ENCODE measurements around the gene LTN1. TPM values are rescaled to one million over a fixed set of nuclear protein-coding genes. Genes with fewer than 3 reads are reported as not detected.

The LTN1 gene
- total RNA-seq, 2 experiments from 2014 or later: 26.7 to 29.1 TPM

DNA sequence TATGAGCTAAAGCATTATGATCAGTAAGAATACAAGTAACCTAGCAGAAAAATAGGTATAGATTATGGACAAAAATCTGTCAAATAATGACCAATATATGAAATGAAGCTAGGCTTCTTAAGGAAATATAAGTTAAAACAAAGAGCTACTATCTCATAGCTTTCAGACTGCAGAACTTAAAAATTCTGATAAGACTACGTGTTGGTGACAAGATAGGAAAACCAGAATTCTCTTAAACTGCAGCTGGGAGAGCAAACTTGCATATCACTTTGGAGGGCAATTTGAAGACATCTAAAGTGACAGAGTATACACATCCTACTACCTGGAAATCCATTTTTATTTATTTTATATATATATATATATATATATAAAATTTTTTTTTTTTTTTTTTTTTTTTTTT, 65.5 kb downstream of the LTN1 start:
- ChIA-PET CTCF (interaction anchor here (0.8 to 1.1 kb wide), 2 partner anchors 181 to 182 kb away, joined by 4 read pairs; no protein-coding TSS in a partner anchor), POLR2A (no interaction called here)
- H3K27me3 Mint-ChIP-seq: no peaks in the 10 kb centered on the region
- no peak for DNase-seq
- intact Hi-C loops (cut with micrococcal nuclease): no loop called here
- H3K4me3 Mint-ChIP-seq: no peak overlapping the region
- no peaks in the 10 kb centered on the region for H3K4me1 Mint-ChIP-seq (ENCODE audit: low read depth)
- no peaks in the 10 kb centered on the region for H3K9me3 Mint-ChIP-seq
- peaks cover 27% of the 10 kb centered on the region for H3K36me3 Mint-ChIP-seq
- H3K27ac Mint-ChIP-seq: no peak overlapping the region

DNA sequence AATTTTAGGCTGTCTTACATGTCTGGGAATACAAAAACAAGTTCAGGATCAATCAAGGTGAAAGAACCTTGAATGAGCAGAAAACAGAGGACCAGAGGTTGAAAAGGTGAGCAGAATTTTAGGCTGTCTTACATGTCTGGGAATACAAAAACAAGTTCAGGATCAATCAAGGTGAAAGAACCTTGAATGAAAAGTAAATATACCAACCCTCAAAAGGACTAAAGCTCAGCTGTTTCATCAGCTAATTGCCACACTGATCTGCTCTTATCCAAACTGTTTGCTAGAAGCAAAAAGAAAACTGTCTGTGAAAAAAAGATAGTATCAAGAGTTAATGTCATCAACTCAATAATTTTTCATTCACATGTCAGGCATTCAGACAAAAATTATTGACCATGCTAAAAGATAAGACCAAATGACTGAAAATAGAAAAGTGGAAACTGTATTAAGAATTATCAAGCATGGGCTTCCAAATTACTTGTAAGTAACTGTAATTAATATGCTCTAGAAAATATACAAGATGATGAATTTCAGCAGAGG, 69.2 kb downstream of the LTN1 start:
- no peak for DNase-seq
- no peaks in the 10 kb centered on the region for H3K27me3 Mint-ChIP-seq
- no peaks in the 10 kb centered on the region for H3K9me3 Mint-ChIP-seq
- H3K4me3 Mint-ChIP-seq: no peak overlapping the region
- no peak overlapping the region for H3K27ac Mint-ChIP-seq
- no peaks in the 10 kb centered on the region for H3K4me1 Mint-ChIP-seq (ENCODE audit: low read depth)
- intact Hi-C loops (cut with micrococcal nuclease): no loop called here
- CTCF ChIA-PET: interaction anchor here (1.2 to 1.5 kb wide), 3 partner anchors 9 to 178 kb away, joined by 3 to 5 read pairs (median 3); no protein-coding TSS in a partner anchor
- peaks cover 19% of the 10 kb centered on the region for H3K36me3 Mint-ChIP-seq
- POLR2A ChIA-PET: no interaction called here

DNA sequence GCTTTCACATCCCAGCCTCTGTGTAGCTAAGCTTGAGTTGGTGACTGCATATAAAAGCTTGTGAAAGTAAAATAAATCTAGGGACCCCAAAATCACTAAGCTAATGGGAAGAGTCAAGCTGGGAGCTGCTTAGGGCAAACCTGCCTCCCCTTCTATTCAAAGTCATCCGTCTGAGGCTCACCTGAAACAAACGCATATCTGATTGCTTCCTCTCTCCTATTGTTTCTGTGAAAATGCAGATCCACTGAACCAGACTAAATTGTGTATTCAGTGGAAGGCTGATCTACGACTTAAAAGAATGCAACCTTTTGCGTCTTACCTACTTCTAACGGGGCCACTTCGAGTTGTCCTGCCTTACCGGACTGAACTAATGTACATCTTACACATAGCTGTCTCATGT, 70.3 kb downstream of the LTN1 start:
- intact Hi-C loops (cut with micrococcal nuclease): no loop called here
- CTCF ChIA-PET: interaction anchor here (1.4 to 1.5 kb wide), 2 partner anchors 14 to 177 kb away, joined by 3 to 5 read pairs; no protein-coding TSS in a partner anchor
- POLR2A ChIA-PET: no interaction called here

DNA sequence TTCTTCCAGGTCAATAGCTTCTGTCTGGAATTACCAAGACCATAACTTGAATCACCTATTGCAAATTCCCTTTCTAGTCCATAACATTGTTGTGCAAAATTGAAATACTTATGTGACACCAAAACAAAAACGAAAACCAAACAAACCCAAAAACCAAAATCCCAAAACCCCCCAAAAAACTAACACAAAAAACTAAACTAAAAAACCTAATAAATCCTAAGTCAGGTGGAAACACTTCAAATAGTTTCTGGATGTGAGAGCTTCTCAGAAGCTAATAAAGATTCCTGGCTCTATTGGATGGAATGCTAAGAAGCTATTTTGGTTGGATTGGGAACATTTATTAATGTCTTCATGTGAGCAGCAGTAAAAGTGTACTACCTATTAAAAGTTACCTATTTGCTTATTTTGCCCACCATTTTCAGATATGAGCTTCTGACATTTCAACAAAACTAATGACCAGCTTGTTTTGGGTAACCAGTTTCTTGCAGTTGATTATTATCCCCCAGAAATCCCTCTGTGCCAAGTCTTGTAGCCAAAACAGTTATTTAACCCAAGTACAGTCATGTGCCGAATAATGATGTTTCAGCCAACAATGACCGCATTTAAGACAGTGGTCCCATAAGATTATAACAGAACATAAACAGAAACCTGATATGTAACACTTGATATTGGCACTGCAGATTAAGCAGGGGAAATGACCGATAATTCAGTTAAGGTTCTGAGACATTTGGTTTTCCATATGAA, 76.4 kb downstream of the LTN1 start:
- intact Hi-C loops (cut with micrococcal nuclease): no loop called here
- Mint-ChIP-seq H3K27me3 (no peaks in the 10 kb centered on the region), H3K27ac (no peak overlapping the region), H3K36me3 (no peaks in the 10 kb centered on the region), H3K4me3 (no peak overlapping the region), H3K4me1 (ENCODE audit: low read depth) (no peaks in the 10 kb centered on the region), H3K9me3 (no peaks in the 10 kb centered on the region)
- no peak for DNase-seq
- POLR2A ChIA-PET: no interaction called here
- CTCF ChIA-PET: no interaction called here

More for the DNA sequence above, 70.3 kb downstream of the LTN1 start:
- Mint-ChIP-seq H3K4me3 (no peak overlapping the region), H3K27ac (no peak overlapping the region), H3K9me3 (no peaks in the 10 kb centered on the region), H3K4me1 (ENCODE audit: low read depth) (no peaks in the 10 kb centered on the region), H3K27me3 (no peaks in the 10 kb centered on the region), H3K36me3 (peaks cover 15% of the 10 kb centered on the region)
- DNase-seq: no peak

DNA sequence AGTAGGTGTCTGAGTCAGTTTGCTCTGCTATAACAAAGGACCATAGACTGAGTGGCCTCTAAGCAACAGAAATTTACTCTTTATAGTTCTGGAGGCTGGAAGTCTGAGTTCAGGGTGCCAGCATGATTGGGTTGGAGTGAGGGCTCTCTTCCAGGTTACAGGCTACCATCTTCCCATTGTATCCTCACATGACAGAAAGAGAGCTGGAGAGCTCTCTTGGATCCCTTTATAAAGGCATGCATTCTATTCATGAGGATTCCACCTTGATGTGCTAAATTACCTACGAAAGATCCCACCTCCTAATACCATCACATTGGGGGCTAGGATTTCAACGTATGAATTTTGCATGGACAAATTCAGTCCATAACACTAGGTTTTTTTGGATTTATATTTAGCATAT, 79.6 kb downstream of the LTN1 start:
- intact Hi-C loops (cut with micrococcal nuclease): no loop called here
- CTCF ChIA-PET: interaction anchor here (1.0 kb wide), 1 partner anchor 27 kb away, joined by 3 read pairs; no protein-coding TSS in a partner anchor
- no peak for DNase-seq

DNA sequence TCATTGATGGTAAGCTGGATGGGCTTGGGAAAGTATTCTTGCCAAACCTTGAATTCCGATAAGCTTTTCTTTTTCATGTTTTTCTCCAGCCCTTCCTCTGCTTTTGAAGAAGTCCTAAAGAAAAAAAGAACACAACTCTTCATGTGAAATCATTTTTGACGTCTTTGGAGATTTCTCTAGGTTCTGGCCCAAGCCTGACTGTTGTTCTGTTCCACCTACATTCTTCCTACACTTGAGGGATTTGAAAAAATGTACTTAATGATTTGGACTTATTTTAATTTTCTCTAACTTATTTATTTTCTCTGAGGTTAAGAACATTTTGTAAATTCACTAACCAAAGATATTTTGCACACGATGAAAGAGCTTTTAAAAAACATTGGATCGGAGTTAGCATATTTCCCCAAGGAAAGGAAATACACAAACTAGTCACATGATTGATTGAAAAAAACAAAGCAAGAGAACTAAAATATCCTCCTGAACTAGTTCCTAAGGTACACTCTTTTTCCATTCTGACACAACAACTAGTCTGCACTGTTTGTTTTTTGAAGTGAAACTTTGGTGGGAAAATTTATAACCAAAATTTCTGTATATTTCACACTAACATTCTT, 82.3 kb downstream of the LTN1 start:
- no peaks in the 10 kb centered on the region for H3K4me1 Mint-ChIP-seq (ENCODE audit: low read depth)
- intact Hi-C loops (cut with micrococcal nuclease): no loop called here
- POLR2A ChIA-PET: no interaction called here

More for the DNA sequence above, 79.6 kb downstream of the LTN1 start:
- no peak overlapping the region for H3K27ac Mint-ChIP-seq
- no peaks in the 10 kb centered on the region for H3K36me3 Mint-ChIP-seq
- peaks cover 3% of the 10 kb centered on the region for H3K27me3 Mint-ChIP-seq
- H3K4me1 Mint-ChIP-seq (ENCODE audit: low read depth): no peaks in the 10 kb centered on the region
- no peaks in the 10 kb centered on the region for H3K9me3 Mint-ChIP-seq
- POLR2A ChIA-PET: no interaction called here
- no peak overlapping the region for H3K4me3 Mint-ChIP-seq

DNA sequence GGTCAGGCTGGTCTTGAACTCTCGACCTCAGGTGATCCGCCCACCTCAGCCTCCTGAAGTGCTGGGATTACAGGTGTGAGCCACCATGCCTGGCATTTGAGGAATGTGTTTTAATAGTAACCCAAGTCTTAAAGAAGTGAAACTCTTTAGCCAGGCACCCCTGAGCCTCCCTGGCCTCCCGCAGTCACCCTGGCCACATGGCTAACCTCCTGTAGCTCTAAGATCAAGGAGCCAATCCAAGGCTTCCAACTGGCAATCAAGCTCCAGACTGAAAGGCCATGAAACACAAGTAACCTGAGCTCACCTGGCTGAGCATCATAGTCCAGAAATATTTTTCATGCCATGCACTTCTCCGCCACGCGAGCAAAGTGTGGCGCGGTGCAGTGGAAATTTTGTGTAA, 84.3 kb downstream of the LTN1 start:
- no peaks in the 10 kb centered on the region for H3K4me1 Mint-ChIP-seq (ENCODE audit: low read depth)
- H3K27ac Mint-ChIP-seq: no peak overlapping the region
- no peaks in the 10 kb centered on the region for H3K9me3 Mint-ChIP-seq
- intact Hi-C loops (cut with micrococcal nuclease): no loop called here
- no peak overlapping the region for H3K4me3 Mint-ChIP-seq
- peaks cover 3% of the 10 kb centered on the region for H3K27me3 Mint-ChIP-seq
- ChIA-PET POLR2A (no interaction called here), CTCF (no interaction called here)
- H3K36me3 Mint-ChIP-seq: no peaks in the 10 kb centered on the region
- DNase-seq: no peak

More for the DNA sequence above, 82.3 kb downstream of the LTN1 start:
- Mint-ChIP-seq H3K4me3 (no peak overlapping the region), H3K27ac (no peak overlapping the region), H3K36me3 (no peaks in the 10 kb centered on the region), H3K9me3 (no peaks in the 10 kb centered on the region), H3K27me3 (peaks cover 3% of the 10 kb centered on the region)
- CTCF ChIA-PET: no interaction called here
- DNase-seq: no peak

DNA sequence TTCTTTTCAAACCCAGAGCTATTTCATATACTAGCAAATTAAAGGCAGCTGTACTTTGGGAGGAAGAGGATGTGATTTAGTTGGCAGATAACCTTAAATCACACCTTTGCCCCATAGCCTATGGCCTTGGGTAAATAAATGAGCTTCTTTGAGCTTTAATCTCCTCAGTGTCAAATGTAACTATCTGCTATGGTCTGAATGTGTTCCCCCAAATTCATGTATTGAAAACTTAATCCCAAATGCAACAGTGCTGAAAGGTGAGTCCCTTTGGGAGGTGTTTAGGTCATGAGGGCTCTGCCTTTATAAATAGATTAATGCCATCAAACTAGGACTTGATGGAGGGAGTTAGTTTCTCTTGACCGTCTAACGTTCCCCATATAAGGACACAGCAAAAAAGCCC, 85.8 kb downstream of the LTN1 start:
- H3K36me3 Mint-ChIP-seq: no peaks in the 10 kb centered on the region
- H3K4me1 Mint-ChIP-seq (ENCODE audit: low read depth): no peaks in the 10 kb centered on the region
- ChIA-PET CTCF (no interaction called here), POLR2A (no interaction called here)
- peaks cover 4% of the 10 kb centered on the region for H3K9me3 Mint-ChIP-seq
- DNase-seq: no peak
- peaks cover 5% of the 10 kb centered on the region for H3K27me3 Mint-ChIP-seq
- intact Hi-C loops (cut with micrococcal nuclease): no loop called here
- no peak overlapping the region for H3K4me3 Mint-ChIP-seq
- H3K27ac Mint-ChIP-seq: no peak overlapping the region

DNA sequence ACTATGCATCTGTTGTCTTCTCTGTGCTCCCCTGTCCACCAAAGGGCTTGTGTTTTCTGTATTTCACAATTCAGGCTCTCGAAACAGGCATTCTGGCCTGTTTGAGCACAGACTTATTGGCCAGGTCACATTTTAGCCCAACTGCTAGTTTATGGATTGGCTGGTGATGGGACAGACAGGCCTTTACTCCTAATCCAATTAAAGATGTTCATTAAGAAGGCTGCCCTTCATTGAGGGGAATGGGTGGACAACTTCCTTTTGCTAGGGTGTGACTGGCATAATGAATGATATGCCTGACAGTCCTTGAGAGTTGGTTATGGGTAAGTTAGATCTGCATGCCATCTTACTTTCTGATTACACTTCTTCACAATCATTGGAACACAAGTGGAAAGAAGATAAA, 86.4 kb downstream of the LTN1 start:
- ChIA-PET POLR2A (no interaction called here), CTCF (no interaction called here)
- intact Hi-C loops (cut with micrococcal nuclease): no loop called here
- Mint-ChIP-seq H3K27ac (no peak overlapping the region), H3K27me3 (peaks cover 5% of the 10 kb centered on the region), H3K4me1 (ENCODE audit: low read depth) (no peaks in the 10 kb centered on the region), H3K4me3 (no peak overlapping the region), H3K36me3 (no peaks in the 10 kb centered on the region), H3K9me3 (peaks cover 4% of the 10 kb centered on the region)
- DNase-seq: no peak

DNA sequence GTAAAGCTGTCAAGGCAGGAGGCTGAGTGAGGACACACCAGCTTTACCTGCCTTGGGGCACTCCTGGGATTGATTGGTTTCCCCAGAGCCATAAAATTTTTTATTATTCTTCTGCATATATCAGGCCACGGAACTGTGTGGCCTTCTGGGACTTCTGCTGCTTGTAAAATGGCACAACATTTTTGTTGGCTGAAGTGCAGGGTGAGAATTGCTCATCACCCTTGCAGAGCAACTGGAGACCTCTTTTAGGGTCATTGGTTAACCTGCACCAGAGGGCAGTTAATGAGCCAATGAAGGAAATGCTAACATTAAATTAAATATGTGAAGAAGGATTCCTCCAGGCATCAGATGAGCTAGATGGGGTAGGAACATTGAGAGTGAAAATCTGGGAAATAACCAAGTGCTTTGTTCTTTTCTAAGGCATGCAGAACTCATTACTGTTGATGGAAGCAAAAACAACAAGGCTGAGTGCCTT, 87.7 kb downstream of the LTN1 start:
- CTCF ChIA-PET: no interaction called here
- Mint-ChIP-seq H3K27ac (no peak overlapping the region), H3K36me3 (no peaks in the 10 kb centered on the region), H3K9me3 (peaks cover 4% of the 10 kb centered on the region), H3K4me3 (no peak overlapping the region), H3K27me3 (peaks cover 2% of the 10 kb centered on the region), H3K4me1 (ENCODE audit: low read depth) (no peaks in the 10 kb centered on the region)
- intact Hi-C loops (cut with micrococcal nuclease): no loop called here
- DNase-seq: no peak
- POLR2A ChIA-PET: interaction anchor here (0.9 kb wide), 1 partner anchor 20 kb away, joined by 4 read pairs; no protein-coding TSS in a partner anchor

DNA sequence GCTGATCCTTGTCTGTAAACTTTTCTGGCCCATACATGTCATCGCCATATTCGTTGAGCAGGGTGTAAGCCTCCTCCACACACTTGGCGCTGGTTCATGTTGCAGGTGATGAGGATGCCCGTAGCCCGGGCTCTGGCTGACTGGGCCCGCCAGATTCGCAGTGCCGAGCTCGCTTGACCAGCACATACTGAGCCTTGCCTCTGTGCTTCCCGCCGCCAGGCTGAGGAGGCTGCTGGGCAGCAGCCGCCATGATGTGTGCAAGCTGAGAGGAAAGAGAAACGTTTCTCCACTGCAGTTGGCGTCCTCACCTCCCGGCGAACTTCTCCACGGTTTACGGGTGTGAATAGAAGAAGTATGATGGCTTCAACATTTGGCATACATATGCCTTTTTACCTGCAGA, 89.2 kb downstream of the LTN1 start:
- Mint-ChIP-seq H3K27ac (no peak overlapping the region), H3K4me3 (no peak overlapping the region), H3K27me3 (peaks cover 2% of the 10 kb centered on the region), H3K36me3 (no peaks in the 10 kb centered on the region), H3K4me1 (ENCODE audit: low read depth) (no peaks in the 10 kb centered on the region), H3K9me3 (peaks cover 4% of the 10 kb centered on the region)
- POLR2A ChIA-PET: no interaction called here
- DNase-seq: no peak
- CTCF ChIA-PET: interaction anchor here (1.2 kb wide), 1 partner anchor 36 kb away, joined by 4 read pairs; no protein-coding TSS in a partner anchor
- intact Hi-C loops (cut with micrococcal nuclease): no loop called here

DNA sequence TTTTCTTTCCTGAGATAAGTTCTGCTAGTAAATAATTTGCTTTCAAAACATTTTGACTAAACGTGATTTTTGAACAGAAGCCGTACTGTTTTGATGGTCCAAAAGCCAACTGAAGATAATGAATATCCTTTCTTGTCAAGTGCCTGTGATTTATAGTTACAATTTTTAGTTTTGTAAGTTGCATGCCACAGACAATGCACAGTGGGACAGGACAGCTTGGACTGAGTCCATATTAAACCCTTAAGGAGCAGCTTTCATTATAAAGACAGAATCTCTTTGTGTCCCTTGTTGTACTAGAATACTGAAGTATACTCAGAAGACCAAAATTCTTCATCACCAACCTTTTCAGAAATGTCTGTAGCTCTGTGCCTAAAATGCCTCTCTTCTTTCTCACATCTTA, 92.2 kb downstream of the LTN1 start:
- no peak overlapping the region for H3K27ac Mint-ChIP-seq
- no peaks in the 10 kb centered on the region for H3K36me3 Mint-ChIP-seq
- DNase-seq: no peak
- peaks cover 6% of the 10 kb centered on the region for H3K27me3 Mint-ChIP-seq
- CTCF ChIA-PET: no interaction called here
- peaks cover 4% of the 10 kb centered on the region for H3K9me3 Mint-ChIP-seq
- intact Hi-C loops (cut with micrococcal nuclease): no loop called here
- H3K4me3 Mint-ChIP-seq: no peak overlapping the region
- POLR2A ChIA-PET: no interaction called here
- no peaks in the 10 kb centered on the region for H3K4me1 Mint-ChIP-seq (ENCODE audit: low read depth)

Measured in activated CD4-positive, alpha-beta memory T cell treated with anti-CD3 and anti-CD28 coated beads for 36 hours (primary cell).